GM15510 (cell line): ENCODE results near the gene ZNF296.

Source experiments
- POLR2A ChIP-seq: IDR thresholded peaks from 3 replicates; pipeline ENCODE4 v1.6.1; 2011; ENCODE audit warnings: borderline replicate concordance; ENCODE audit not compliant: insufficient read length; ENCODE audit errors: extremely low read depth

The ZNF296 gene

DNA sequence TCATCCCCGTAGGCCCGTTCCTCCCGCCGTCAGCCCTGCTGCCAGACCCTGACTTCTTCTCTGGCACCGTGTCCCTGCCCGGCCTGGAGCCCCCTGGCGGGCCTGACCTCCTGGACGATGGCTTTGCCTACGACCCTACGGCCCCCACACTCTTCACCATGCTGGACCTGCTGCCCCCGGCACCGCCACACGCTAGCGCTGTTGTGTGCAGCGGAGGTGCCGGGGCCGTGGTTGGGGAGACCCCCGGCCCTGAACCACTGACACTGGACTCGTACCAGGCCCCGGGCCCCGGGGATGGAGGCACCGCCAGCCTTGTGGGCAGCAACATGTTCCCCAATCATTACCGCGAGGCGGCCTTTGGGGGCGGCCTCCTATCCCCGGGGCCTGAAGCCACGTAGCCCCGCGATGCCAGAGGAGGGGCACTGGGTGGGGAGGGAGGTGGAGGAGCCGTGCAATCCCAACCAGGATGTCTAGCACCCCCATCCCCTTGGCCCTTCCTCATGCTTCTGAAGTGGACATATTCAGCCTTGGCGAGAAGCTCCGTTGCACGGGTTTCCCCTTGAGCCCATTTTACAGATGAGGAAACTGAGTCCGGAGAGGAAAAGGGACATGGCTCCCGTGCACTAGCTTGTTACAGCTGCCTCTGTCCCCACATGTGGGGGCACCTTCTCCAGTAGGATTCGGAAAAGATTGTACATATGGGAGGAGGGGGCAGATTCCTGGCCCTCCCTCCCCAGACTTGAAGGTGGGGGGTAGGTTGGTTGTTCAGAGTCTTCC is 38.7 kb downstream of the ZNF296 start:
- no peak for TF ChIP-seq POLR2A

DNA sequence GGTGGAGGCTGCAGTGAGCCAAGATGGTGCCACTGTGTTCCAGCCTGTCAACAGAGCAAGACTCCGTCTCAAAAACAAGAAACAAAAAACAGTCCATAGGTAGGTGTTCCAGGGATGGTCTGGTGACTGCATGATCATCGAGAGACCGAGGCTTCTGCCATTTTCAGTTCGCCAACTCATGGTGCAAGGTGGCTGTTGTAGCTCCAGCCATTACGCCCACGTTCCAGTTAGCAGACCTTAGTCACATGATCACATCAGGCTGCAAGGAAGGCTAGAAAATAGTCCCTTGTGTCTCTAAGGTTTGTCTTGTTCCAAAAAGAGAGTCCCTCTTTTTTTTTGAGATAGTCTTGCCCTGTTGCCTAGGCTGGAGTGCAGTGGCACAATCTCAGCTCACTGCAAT is 40.5 kb downstream of the ZNF296 start:
- no peak for TF ChIP-seq POLR2A

DNA sequence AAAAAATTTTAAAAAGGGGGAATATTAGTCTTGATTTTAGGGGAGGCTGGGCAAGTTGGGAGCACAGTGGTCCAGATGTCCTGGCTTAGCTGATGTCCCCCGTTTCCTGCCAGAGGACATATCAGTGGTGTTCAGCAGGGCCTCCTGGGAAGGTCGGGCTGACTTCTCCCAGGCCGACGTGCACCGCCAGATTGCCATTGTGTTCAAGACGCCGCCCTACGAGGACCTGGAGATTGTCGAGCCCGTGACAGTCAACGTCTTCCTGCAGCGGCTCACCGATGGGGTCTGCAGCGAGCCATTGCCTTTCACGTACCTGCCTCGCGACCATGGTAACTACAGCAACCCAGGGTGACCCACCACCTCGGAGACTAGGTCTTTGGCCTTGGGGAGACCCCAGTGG is 43.9 kb downstream of the ZNF296 start:
- no peak for TF ChIP-seq POLR2A

DNA sequence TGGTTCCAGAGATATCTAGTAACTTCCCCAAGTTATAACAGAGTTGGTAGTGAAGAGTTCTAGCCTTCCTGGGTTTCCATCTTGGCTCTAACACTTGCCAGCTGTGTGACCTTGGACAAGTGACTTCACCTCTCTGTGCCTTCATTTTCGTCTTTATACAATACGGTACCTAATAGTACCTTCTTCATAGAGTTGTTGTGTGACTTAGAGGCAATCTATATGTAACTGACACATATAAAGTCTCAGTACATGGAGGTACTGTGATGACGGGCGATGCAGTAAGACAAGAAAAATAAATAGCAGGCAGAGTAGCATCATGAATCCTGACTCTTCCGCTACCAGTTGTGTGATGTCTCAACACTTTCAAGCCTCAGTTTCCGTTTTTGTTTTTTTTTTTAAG is 45.5 kb downstream of the ZNF296 start:
- no peak for TF ChIP-seq POLR2A

DNA sequence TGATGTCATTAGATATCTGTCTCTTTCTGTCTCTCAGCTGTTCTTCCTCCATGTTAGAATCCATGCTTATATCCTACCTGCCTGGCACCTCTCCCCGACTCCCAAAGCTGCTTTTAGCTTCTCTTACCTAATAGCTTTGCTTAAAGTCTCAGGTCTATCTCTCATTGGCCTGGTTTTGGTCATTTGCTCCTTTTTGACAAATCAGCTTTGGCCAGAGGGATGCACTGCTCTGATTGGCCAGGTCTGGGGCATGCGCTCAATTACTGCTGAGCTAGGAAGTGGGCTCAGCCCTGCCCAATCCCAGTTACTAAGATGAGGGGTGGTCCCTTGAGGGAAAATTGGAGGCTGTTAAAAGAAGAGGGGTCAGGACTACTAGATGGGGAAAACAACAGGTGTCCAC is 48.9 kb downstream of the ZNF296 start:
- TF ChIP-seq POLR2A = no peak

DNA sequence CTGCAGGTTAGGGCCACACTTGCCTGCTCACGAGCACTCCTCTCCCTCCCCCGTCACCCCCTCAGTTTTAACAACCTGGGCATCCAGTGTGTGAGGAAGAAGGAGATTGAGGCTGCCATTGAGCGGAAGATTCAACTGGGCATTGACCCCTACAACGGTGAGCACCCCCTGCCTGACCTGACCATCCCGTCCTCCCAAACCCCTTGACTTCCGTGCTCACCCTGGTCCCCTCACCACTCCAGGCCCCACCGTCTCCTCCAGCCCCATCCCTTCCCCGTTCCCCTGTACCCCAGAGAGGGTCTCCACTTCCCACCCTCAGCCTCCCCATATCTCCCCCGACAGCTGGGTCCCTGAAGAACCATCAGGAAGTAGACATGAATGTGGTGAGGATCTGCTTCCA is 51.0 kb downstream of the ZNF296 start:
- no peak for TF ChIP-seq POLR2A

DNA sequence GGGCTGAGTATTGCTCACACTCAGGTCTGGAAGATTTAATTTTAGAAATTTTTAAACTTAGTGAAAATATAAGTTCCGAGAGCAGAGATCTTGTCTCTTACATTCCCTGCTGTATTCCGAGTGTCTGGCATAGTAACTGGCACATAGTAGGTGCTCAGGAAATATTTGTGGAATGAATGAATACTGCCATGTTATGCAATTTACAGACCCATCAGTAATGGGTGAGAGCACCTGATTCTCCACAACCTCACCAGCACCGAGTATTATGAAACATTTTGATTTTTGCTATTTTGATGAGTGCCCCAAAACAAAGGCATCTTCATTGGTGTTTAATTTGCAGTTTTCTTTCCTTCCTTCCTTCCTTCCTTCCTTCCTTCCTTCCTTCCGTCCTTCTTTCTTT is 53.2 kb downstream of the ZNF296 start:
- no peak for TF ChIP-seq POLR2A

DNA sequence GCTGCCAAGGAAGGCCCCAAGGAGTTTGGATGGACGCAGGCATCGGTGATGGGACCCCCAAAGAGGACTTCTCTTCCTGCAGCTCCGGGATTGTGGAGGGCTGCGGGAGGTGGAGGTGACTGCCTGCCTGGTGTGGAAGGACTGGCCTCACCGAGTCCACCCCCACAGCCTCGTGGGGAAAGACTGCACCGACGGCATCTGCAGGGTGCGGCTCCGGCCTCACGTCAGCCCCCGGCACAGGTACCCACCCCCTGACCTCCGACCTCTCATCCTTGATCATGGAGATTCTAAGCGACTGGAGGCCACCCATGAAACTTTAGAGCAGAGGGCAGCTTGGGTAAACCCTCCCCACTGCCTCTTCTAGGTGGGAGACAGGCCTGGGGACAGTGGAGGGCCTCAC is 54.3 kb downstream of the ZNF296 start:
- no peak for TF ChIP-seq POLR2A
